NCI-H1048 (cell line): ENCODE results near the gene TPO.
"Not testable (repeated sequence)": the region's sequence is repeated elsewhere in the genome, so short reads cannot be mapped to it uniquely, and the experiment has no call there.

ENCODE experiments used
- DNase-seq: peaks from one replicate; lab custom pipeline; 2025; lab: John Stamatoyannopoulos, UW

Gene TPO

GRCh38 chr2:1556776-1557466 is 143.7 kb downstream of the TPO start:
- no peak for DNase-seq

- DNase-seq, result no peak
Observed at GRCh38 chr2:1557467-1557820, 144.2 kb downstream of the TPO start.

GRCh38 chr2:1559589-1560175 is 146.4 kb downstream of the TPO start:
- DNase-seq, result no peak

DNA sequence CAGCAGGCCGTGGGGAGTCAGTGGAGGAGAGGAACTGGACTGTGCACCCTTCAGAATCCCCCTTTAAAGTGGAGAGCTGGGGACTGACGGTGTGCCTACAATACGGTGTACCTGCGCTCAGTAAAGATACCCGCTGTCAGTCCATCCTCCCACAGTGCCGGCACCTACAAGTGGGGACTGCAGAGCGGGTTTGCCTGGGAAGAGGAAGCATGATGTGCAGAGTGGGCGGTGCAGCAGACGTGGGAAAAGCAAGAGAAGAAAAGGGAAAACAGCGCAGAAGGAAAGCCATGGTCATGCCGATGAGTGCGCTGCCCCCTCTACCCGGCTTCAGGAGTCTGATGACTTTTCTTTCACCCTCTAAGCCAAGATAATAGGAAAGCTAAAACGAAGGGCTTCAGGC is 148.0 kb downstream of the TPO start:
- no peak for DNase-seq

GRCh38 chr2:1561811-1562421 is 148.7 kb downstream of the TPO start:
- no peak for DNase-seq

- DNase-seq, result no peak
Observed at GRCh38 chr2:1563084-1563857, 150.0 kb downstream of the TPO start.

GRCh38 chr2:1563943-1564891 is 151.0 kb downstream of the TPO start:
- no peak for DNase-seq

- no peak for DNase-seq
Observed at GRCh38 chr2:1567556-1568344, 154.5 kb downstream of the TPO start.

DNA sequence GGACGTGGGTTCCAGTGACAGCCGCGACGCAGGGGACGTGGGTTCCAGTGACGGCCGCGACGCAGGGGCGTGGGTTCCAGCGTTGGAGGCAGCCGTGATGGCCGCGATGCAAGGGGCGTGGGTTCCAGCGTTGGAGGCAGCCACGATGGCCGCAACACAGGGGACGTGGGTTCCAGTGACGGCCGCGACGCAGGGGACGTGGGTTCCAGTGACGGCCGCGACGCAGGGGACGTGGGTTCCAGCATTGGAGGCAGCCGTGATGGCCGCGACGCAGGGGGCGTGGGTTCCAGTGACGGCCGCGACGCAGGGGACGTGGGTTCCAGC is 155.0 kb downstream of the TPO start:
- DNase-seq, result not testable (repeated sequence)

- DNase-seq, result no peak
Observed at GRCh38 chr2:1569879-1570450, 156.7 kb downstream of the TPO start.

DNA sequence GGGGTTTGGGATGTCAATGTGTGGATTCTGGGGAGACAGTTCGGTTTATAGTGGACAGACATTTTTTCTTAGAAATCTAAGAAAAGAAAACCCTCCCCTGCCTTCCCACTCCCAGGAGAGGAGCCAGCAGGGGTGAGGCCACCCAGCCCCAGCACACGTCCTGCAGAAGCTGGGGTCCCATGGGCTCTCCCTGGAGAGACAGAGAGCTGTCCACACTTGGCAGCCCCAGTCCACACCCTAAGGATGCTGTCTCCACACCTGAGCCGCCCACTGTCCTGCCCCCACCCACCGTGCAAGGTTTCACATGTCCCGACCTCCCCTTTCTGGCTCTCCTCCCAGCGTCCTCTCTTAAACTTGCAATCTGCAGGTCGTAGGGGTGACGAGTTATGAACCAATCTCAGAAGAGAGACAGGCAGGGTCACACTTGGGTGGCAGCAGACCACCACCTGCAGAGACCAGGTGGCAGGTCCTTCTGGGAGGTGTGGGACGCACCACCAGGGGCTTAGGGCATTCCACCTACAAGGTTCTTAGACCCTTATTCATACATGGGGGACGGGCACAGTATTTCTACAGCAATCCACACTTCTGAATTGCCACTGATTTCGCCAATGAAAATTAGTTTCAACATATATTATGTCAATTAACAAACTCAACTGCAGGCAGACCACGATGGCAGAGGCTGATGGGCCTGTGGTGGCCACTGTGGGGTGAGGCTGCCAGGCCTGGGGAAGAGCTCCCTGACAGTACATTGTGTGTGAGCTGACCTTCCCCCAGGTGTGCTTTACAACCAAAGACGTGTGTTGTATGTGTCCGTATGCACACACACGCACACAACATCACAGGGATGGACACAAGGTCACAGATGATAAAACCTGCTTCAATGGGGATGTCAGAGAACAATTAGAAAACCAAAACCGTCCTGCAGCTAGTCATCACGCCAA is 158.5 kb downstream of the TPO start:
- DNase-seq, result no peak

- no peak for DNase-seq
Observed at GRCh38 chr2:1572638-1573037, 159.4 kb downstream of the TPO start.

DNA sequence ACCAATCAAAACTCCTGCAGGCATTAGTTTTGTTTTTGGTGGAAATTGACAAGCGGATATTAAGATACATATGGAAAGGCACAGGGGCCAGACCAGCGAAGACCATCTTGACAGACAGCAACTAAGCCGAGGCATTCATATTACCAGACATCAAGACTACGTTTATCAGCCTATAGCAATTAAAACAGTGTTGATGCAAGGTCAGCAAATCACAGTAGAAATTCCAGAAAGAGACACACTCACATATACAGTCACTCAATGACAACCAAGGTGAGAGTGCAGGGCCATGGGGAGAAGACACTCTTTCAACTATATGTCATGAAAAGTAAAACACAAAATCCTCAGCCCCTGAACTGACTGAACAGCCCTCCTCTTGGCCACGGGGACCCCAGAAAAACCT is 164.6 kb downstream of the TPO start:
- no peak for DNase-seq

- DNase-seq, result not testable (repeated sequence)
Observed at GRCh38 chr2:1581257-1581964, 168.1 kb downstream of the TPO start.

DNA sequence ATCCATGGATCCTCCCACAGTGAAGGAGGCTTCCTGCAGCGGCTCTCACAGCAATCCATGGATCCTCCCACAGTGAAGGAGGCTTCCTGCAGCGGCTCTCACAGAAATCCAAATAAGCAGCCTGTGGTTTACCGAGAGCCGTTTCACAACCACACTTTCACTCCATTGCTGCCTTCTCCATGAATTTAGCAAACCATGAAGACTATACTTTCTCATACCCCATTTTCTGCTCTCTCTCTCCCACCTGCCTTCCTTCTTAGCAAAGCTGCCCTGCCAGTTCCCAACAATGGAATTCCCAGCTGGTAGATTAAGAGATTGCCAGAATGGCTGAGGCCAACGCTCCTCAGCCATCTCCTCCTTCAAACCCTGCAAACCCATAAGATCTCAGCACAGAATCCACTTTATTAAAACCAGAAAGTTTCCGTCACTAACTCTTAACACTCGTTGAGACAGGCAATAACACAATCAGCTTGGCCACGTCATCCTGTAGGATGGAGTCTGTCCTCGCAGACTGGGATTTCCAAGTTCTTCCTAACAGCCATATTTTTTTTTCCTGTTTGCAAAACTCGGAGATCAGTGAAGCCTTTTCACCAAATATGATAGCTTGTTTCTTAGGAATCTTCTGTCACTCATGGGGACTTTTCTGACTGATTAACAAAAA is 168.8 kb downstream of the TPO start:
- DNase-seq, result no peak

GRCh38 chr2:1582891-1583341 is 169.7 kb downstream of the TPO start:
- no peak for DNase-seq

DNA sequence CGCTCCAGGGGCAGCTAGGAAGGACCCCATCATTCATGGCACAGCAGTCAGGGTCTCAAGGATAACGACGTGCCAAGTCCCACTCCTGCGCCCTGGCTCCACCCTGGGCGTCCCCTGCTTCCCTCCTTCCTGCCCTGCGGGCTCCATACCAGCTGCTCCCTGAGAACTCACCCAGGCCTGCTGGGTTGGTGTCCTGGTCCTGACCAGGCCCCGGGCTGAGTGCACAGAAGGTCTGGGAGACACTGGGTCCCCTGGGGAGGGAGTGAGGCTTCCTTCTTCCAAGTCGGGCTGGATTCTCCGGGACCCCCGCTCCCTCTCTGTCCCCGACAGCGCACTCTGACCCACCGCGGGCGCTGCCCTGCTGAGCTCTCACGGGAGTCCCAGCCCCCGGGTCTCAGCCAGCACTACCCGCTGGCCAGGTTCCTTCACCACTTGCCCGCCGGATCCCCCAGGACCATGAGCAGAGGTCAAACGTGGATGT is 170.8 kb downstream of the TPO start:
- DNase-seq, result no peak
